Gastroesophageal sphincter (tissue), 4 donors: ENCODE results near the gene CREBBP. TPM values are rescaled to one million over a fixed set of nuclear protein-coding genes. Genes with fewer than 3 reads are reported as not detected.

ENCODE experiments used
- ATAC-seq: fragments of 150-250 bp; one replicate; pipeline ENCODE4 v1.9.1; 2016; ENCODE audit warnings: mild to moderate bottlenecking, moderate library complexity
- H3K27ac ChIP-seq, 4 donors: fragments of 200-600 bp; sonication (generic) in 3 of 4; 1 replicate in 3 of 4; 2 replicates in 1 of 4; pipeline ENCODE4 v1.5.1; 2016 to 2019
- H3K27me3 ChIP-seq: fragments of 200-600 bp; sonication (generic); one replicate; pipeline ENCODE4 v1.5.1; 2019
- H3K36me3 ChIP-seq, 2 donors: fragments of 200-600 bp; sonication (generic); one replicate each; pipeline ENCODE4 v1.5.1; 2019; ENCODE audit warnings: control low read depth in 1 of 2
- H3K4me1 ChIP-seq, 3 donors: fragments of 200-600 bp; sonication (generic); 1 replicate in 2 of 3; 2 replicates in 1 of 3; pipeline ENCODE4 v1.5.1; 2016 to 2019; ENCODE audit warnings: control low read depth in 2 of 3
- H3K4me3 ChIP-seq, 2 donors: fragments of 200-600 bp; sonication (generic); one replicate each; pipeline ENCODE4 v1.5.1; 2019; ENCODE audit warnings: mild to moderate bottlenecking in 1 of 2, moderate library complexity in 1 of 2
- H3K9me3 ChIP-seq, 3 donors: fragments of 200-600 bp; sonication (generic); one replicate each; pipeline ENCODE4 v1.5.1; 2017 to 2019; ENCODE audit warnings: control low read depth in 2 of 3
- CTCF ChIP-seq, 4 experiments: fragments of 200-600 bp in 2 of 4; fragments of 450-650 bp in 2 of 4; sonication (generic) in 1 of 4; IDR thresholded peaks; one replicate each; pipeline ENCODE4 v1.5.1; 2017 to 2019; ENCODE audit warnings: antibody characterized with exemption in 4 of 4, mild to moderate bottlenecking in 2 of 4, moderate library complexity in 2 of 4
- EP300 ChIP-seq: sonication (generic); formaldehyde crosslinking; IDR thresholded peaks from one replicate; pipeline ENCODE4 v1.6.1; 2017; ENCODE audit warnings: antibody characterized with exemption, mild to moderate bottlenecking
- POLR2A ChIP-seq, 2 donors: fragments of 450-650 bp; IDR thresholded peaks; one replicate each; pipeline ENCODE4 v1.6.1; 2017; ENCODE audit warnings: antibody characterized with exemption in 2 of 2, mild to moderate bottlenecking in 2 of 2, moderate library complexity in 1 of 2
- POLR2AphosphoS5 ChIP-seq: sonication (generic); formaldehyde crosslinking; IDR thresholded peaks from one replicate; pipeline ENCODE4 v1.6.1; 2017; ENCODE audit warnings: antibody characterized with exemption
- WGBS, 2 donors: methylation state at CpG; one replicate each; pipeline ENCODE4 v1.1.5; 2018; ENCODE audit warnings: low coverage in 1 of 2; 5-methylcytosine and 5-hydroxymethylcytosine counted together
- total RNA-seq, 4 donors: library from RNA; depleted of rRNA; stranded (reverse); fragments of >200 nt; gene quantifications; one replicate each; pipeline ENCODE4 v1.1.0, GENCODE V29; 2016

Gene CREBBP
- total RNA-seq, 4 donors from 2014 or later: 45.9 to 115 (median 61.7) TPM

GRCh38 chr16:3735541-3735940 lies 145.0 kb downstream of the CREBBP start:
- Histone ChIP-seq H3K4me3 (no peak overlapping the region), H3K27ac (no peak overlapping the region), H3K4me1 (no peaks in the 10 kb centered on the region), H3K9me3 (no peaks in the 10 kb centered on the region), H3K27me3 (no peaks in the 10 kb centered on the region), H3K36me3 (peaks cover 0 to 100% of the 10 kb centered on the region in 2 donors)
- no peak for TF ChIP-seq POLR2A (IDR thresholded peaks at IDR 0.05)
- TF ChIP-seq POLR2AphosphoS5: no peak
- TF ChIP-seq EP300: no peak
- TF ChIP-seq CTCF (IDR thresholded peaks at IDR 0.05): no peak
- no peak for ATAC-seq
- WGBS, 2 donors: 83 to 96% methylated on average over 3 to 7 of the region's 13 CpGs

- no peaks in the 10 kb centered on the region for H3K27me3 ChIP-seq
- H3K4me1 ChIP-seq: no peaks in the 10 kb centered on the region
- peaks cover 0 to 100% of the 10 kb centered on the region in 2 donors for H3K36me3 ChIP-seq
- TF ChIP-seq EP300 (no peak), POLR2A (IDR thresholded peaks at IDR 0.05) (no peak), CTCF (IDR thresholded peaks at IDR 0.05) (no peak), POLR2AphosphoS5 (no peak)
- no peak for ATAC-seq
- H3K9me3 ChIP-seq: no peaks in the 10 kb centered on the region
- H3K27ac ChIP-seq: no peak overlapping the region
- H3K4me3 ChIP-seq: no peak overlapping the region
- 90 to 93% methylated on average over 3 to 14 of the region's 25 CpGs for WGBS, 2 donors
Observed at GRCh38 chr16:3734758-3735221, 145.7 kb downstream of the CREBBP start.

- no peak overlapping the region for H3K4me3 ChIP-seq
- 94 to 96% methylated on average over 5 of the region's 27 CpGs for WGBS, 2 donors
- H3K9me3 ChIP-seq: no peaks in the 10 kb centered on the region
- H3K36me3 ChIP-seq: peaks cover 0 to 100% of the 10 kb centered on the region in 2 donors
- H3K27ac ChIP-seq: no peak overlapping the region
- no peaks in the 10 kb centered on the region for H3K27me3 ChIP-seq
- TF ChIP-seq CTCF (IDR thresholded peaks at IDR 0.05) (no peak), POLR2A (IDR thresholded peaks at IDR 0.05) (no peak)
- H3K4me1 ChIP-seq: no peaks in the 10 kb centered on the region
- ATAC-seq: no peak
Observed at GRCh38 chr16:3734084-3734757, 146.3 kb downstream of the CREBBP start.

GRCh38 chr16:3732171-3732570 lies 148.3 kb downstream of the CREBBP start:
- no peak for ATAC-seq
- TF ChIP-seq CTCF (IDR thresholded peaks at IDR 0.05): no peak
- no peak for TF ChIP-seq POLR2A (IDR thresholded peaks at IDR 0.05)
- TF ChIP-seq POLR2AphosphoS5: no peak
- TF ChIP-seq EP300: no peak
- Histone ChIP-seq H3K4me1 (no peaks in the 10 kb centered on the region), H3K27ac (no peak overlapping the region), H3K27me3 (no peaks in the 10 kb centered on the region), H3K36me3 (peaks cover 0 to 98% of the 10 kb centered on the region in 2 donors), H3K4me3 (no peak overlapping the region), H3K9me3 (no peaks in the 10 kb centered on the region)
- WGBS, 2 donors: no CpG with 5 or more reads among the region's 8 CpGs
